ENCODE data around the gene PDLIM1.

DNA sequence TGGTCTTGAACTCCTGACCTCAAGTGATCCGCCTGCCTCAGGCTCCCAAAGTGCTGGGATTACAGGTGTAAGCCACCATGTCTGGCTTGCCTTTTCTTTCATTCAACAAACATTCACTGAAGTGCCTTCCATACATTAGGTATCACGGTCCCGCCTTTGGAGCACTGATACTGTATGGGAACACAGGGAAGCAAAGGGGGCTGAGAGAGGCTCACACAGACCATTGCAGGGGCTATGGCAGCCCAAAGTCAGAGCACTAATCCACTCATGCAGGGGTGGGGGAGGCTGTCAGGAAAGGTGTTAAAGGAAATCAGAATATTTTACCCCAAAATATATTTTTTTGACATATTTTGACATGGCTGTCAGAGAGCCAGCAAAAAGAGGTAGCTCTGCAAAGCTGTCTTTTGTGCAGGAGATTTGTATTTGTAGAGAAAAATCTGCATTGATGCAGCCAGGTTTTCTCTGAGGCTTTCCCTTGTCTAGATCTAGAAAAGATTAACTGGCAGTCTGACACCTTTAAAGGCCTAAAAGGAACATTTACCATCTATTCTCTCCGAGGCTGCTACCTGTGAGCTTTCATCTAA, 42.0 kb upstream of the PDLIM1 start:
- TF ChIP-seq EZH2phosphoT487 (conservative IDR thresholded peaks at IDR 0.05; ENCODE audit: low read length), result no peak
- TF ChIP-seq, protein P1, sequence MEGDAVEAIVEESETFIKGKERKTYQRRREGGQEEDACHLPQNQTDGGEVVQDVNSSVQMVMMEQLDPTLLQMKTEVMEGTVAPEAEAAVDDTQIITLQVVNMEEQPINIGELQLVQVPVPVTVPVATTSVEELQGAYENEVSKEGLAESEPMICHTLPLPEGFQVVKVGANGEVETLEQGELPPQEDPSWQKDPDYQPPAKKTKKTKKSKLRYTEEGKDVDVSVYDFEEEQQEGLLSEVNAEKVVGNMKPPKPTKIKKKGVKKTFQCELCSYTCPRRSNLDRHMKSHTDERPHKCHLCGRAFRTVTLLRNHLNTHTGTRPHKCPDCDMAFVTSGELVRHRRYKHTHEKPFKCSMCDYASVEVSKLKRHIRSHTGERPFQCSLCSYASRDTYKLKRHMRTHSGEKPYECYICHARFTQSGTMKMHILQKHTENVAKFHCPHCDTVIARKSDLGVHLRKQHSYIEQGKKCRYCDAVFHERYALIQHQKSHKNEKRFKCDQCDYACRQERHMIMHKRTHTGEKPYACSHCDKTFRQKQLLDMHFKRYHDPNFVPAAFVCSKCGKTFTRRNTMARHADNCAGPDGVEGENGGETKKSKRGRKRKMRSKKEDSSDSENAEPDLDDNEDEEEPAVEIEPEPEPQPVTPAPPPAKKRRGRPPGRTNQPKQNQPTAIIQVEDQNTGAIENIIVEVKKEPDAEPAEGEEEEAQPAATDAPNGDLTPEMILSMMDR (IDR thresholded peaks at IDR 0.05; ENCODE audit: insufficient read depth, low read length, poor library complexity, severe bottlenecking), result no peak
